Right atrium auricular region (tissue), 2 donors: Measurements from ENCODE around the gene DIP2A. TPM values are rescaled to one million over a fixed set of nuclear protein-coding genes. Genes with fewer than 3 reads are reported as not detected.
"Not testable (repeated sequence)": the region's sequence is repeated elsewhere in the genome, so short reads cannot be mapped to it uniquely, and the experiment has no call there.

Experiments used
- DNase-seq: peaks from one replicate; pipeline ENCODE4 v3.0.0-alpha.2; 2019; ENCODE audit warnings: low spot score
- H3K27ac ChIP-seq, 2 donors: fragments of 200-600 bp; sonication (generic); 1 replicate in 1 of 2; 2 replicates in 1 of 2; pipeline ENCODE4 v1.5.1; 2016 to 2019
- H3K27me3 ChIP-seq, 2 donors: fragments of 200-600 bp; sonication (generic); one replicate each; pipeline versions ENCODE4 v1.5.1 to v1.6.0; 2017 to 2019
- H3K36me3 ChIP-seq: fragments of 200-600 bp; sonication (generic); one replicate; pipeline ENCODE4 v1.5.1; 2016
- H3K4me1 ChIP-seq, 2 donors: fragments of 200-600 bp; sonication (generic); one replicate each; pipeline versions ENCODE4 v1.5.1 to v1.6.0; 2017 to 2019
- H3K4me3 ChIP-seq, 2 donors: fragments of 200-600 bp; sonication (generic); 1 replicate in 1 of 2; 2 replicates in 1 of 2; pipeline ENCODE4 v1.5.1; 2017 to 2019; ENCODE audit warnings: mild to moderate bottlenecking in 1 of 2, moderate library complexity in 1 of 2
- H3K9me3 ChIP-seq, 2 donors: fragments of 200-600 bp; sonication (generic); one replicate each; pipeline ENCODE4 v1.5.1; 2019
- total RNA-seq, 2 donors: library from RNA; depleted of rRNA; stranded (reverse); fragments of >200 nt; gene quantifications; one replicate each; pipeline ENCODE4 v1.1.0, GENCODE V29; 2016
- TF ChIP-seq, protein P1 (sequence below), 2 donors: fragments of 200-600 bp; sonication (generic); IDR thresholded peaks; one replicate each; pipeline ENCODE4 v1.5.1; 2019; ENCODE audit warnings: antibody characterized with exemption in 2 of 2

The DIP2A gene
- total RNA-seq, 2 donors from 2014 or later = 18.1 to 25.9 TPM

DNA sequence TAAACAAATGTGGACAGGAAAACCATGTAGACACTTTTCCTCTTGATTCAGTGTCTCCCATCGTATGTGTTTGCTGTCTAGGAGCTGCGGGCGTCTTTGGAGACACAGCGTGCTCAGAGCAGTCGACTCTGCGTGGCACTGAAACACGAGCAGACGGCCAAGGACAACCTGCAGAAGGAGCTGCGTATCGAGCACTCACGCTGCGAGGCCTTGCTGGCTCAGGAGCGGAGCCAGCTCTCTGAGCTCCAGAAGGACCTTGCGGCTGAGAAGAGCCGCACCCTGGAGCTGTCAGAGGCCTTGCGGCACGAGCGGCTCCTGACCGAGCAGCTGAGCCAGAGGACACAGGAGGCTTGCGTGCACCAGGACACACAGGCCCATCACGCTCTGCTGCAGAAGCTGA, 27.2 kb upstream of the DIP2A start:
- peaks cover 75% of the 10 kb centered on the region for H3K36me3 ChIP-seq
- H3K27me3 ChIP-seq = no peaks in the 10 kb centered on the region
- no peaks in the 10 kb centered on the region for H3K4me1 ChIP-seq
- H3K27ac ChIP-seq = no peak overlapping the region
- TF ChIP-seq, protein P1, sequence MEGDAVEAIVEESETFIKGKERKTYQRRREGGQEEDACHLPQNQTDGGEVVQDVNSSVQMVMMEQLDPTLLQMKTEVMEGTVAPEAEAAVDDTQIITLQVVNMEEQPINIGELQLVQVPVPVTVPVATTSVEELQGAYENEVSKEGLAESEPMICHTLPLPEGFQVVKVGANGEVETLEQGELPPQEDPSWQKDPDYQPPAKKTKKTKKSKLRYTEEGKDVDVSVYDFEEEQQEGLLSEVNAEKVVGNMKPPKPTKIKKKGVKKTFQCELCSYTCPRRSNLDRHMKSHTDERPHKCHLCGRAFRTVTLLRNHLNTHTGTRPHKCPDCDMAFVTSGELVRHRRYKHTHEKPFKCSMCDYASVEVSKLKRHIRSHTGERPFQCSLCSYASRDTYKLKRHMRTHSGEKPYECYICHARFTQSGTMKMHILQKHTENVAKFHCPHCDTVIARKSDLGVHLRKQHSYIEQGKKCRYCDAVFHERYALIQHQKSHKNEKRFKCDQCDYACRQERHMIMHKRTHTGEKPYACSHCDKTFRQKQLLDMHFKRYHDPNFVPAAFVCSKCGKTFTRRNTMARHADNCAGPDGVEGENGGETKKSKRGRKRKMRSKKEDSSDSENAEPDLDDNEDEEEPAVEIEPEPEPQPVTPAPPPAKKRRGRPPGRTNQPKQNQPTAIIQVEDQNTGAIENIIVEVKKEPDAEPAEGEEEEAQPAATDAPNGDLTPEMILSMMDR (IDR thresholded peaks at IDR 0.05) = no peak
- no peak overlapping the region for H3K4me3 ChIP-seq
- DNase-seq = no peak
- H3K9me3 ChIP-seq = no peaks in the 10 kb centered on the region

DNA sequence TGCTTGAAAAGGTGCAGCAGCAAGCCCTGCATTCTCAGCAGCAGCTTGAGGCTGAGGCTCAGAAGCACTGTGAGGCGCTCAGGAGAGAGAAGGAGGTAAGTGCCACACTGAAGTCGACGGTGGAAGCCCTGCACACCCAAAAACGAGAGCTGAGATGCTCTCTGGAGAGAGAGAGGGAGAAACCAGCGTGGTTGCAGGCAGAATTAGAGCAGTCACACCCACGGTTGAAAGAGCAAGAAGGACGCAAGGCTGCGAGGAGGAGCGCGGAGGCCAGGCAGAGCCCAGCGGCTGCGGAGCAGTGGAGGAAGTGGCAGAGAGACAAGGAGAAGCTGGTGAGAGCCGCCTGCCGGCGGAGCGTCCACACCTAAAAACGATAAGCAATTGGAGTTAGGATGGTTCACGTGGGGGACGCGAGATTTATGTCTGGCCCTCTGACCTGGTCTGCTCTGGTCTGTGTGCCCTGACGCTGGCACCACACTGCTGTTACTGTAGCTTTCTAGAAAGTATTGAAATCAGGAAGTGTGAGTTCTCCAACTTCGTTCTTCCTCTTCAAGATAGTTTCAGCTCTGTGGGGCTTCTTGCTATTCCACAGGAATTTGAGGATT, 26.7 kb upstream of the DIP2A start:
- Histone ChIP-seq H3K4me1 (no peaks in the 10 kb centered on the region), H3K27me3 (no peaks in the 10 kb centered on the region), H3K9me3 (no peaks in the 10 kb centered on the region), H3K36me3 (peaks cover 75% of the 10 kb centered on the region), H3K4me3 (no peak overlapping the region), H3K27ac (no peak overlapping the region)
- TF ChIP-seq, protein P1 (IDR thresholded peaks at IDR 0.05) = no peak
- DNase-seq = no peak

DNA sequence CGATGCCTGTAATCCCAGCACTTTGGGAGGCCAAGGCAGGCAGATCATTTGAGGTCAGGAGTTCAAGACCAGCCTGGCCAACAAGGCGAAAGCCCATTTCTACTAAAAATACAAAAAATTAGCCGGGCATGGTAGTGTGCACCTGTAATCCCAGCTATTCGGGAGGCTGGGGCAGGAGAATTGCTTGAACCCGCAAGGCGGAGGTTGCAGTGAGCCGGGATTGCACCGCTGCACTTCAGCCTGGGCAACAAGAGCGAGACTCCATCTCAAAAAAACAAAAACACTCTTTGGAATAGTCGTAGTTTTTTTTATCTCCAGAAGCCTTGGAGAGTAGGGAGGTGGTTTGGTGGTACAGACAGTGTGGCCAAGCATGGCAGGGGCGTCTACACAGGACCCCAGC, 25.6 kb upstream of the DIP2A start:
- H3K4me1 ChIP-seq, H3K9me3 ChIP-seq, DNase-seq, H3K27ac ChIP-seq, H3K27me3 ChIP-seq, H3K4me3 ChIP-seq: not testable (repeated sequence)
- peaks cover 75% of the 10 kb centered on the region for H3K36me3 ChIP-seq

DNA sequence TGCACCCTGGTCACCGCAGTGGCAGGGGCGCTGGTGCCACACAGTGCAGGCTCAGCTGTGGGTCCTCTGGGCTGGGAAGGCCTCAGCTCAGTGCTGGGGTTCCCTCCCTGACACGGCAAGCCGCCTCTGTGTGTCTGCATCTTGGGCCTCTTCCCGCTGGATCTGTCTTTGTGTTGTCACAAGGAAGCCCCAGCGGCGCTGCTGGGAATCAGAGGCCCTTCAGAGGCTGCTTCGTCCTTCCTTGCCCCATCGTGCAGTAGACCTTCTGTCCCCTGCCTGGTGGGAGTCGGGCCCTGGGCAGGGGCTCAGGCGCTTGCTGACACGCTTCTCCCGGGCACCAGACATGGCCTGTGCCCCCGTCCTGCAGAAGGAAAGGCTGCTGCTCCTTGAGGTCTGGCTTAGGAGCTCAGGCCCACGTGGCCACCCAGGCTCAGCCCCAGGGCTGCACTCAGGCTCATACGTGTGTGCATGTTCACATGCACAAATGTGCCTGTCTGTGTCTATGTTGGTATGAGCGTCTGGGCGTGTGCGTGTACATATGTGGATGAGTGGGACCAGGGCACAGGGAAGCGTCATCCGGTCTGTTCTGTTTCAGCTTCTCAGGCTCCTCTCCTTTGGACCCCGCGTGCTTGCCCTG, 24.3 kb upstream of the DIP2A start:
- H3K4me3 ChIP-seq = no peak overlapping the region
- H3K36me3 ChIP-seq = peaks cover 78% of the 10 kb centered on the region
- DNase-seq = no peak
- no peaks in the 10 kb centered on the region for H3K9me3 ChIP-seq
- TF ChIP-seq, protein P1 (IDR thresholded peaks at IDR 0.05) = no peak
- H3K4me1 ChIP-seq = no peaks in the 10 kb centered on the region
- H3K27ac ChIP-seq = no peak overlapping the region
- no peaks in the 10 kb centered on the region for H3K27me3 ChIP-seq

DNA sequence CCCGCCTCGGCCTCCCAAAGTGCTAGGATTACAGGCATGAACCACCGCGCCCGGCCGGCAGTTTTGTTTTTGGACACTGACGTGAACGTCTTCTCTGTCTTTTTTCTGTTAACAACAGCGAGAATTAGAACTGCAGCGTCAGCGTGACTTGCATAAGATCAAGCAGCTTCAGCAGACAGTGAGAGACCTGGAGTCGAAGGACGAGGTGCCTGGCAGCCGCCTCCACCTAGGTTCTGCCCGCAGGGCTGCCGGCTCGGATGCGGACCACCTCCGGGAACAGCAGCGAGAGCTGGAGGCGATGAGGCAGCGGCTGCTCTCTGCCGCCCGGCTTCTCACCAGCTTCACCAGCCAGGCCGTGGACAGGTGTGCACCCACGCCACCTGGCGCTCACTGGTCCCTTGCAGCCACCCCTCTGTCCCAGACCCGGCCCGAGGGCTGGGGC, 22.9 kb upstream of the DIP2A start:
- Histone ChIP-seq H3K9me3 (no peaks in the 10 kb centered on the region), H3K4me3 (no peak overlapping the region), H3K36me3 (peaks cover 78% of the 10 kb centered on the region), H3K27me3 (no peaks in the 10 kb centered on the region), H3K4me1 (no peaks in the 10 kb centered on the region), H3K27ac (no peak overlapping the region)
- DNase-seq = no peak
- TF ChIP-seq, protein P1 (IDR thresholded peaks at IDR 0.05) = no peak

DNA sequence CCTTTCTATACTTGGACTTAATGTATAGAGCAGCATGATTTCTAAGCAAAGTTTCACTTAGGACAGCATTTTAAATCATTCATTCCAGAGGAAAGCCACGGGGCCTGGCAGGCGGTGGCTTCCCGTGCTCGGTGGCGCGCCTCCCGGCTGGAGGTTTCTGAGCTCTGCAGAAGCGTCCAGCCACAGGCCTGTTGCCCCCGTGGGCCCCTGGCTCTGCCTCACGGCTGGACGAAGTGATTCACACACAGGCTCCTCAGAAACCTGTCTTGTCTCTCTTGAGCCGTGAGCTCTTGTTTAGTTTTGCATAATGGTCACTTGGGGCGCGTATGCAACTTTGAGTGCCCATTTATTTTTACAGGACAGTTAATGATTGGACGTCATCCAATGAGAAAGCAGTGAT, 22.1 kb upstream of the DIP2A start:
- no peak overlapping the region for H3K27ac ChIP-seq

More for the DNA sequence above, 22.1 kb upstream of the DIP2A start:
- Histone ChIP-seq H3K27me3 (no peaks in the 10 kb centered on the region), H3K9me3 (no peaks in the 10 kb centered on the region), H3K4me1 (no peaks in the 10 kb centered on the region), H3K36me3 (peaks cover 78% of the 10 kb centered on the region), H3K4me3 (no peak overlapping the region)
- TF ChIP-seq, protein P1 (IDR thresholded peaks at IDR 0.05) = no peak
- no peak for DNase-seq
